ENCODE results near the gene TADA2A.

GRCh38 chr17:37521821-37522220, 115.1 kb downstream of the TADA2A start:
- TF ChIP-seq CTCF (IDR thresholded peaks at IDR 0.05; ENCODE audit: low read depth, low read length, poor library complexity, severe bottlenecking) (no peak), EZH2phosphoT487 (IDR thresholded peaks at IDR 0.05; ENCODE audit: borderline replicate concordance, low read length) (no peak)
